ENCODE results near the gene SCAF11.

DNA sequence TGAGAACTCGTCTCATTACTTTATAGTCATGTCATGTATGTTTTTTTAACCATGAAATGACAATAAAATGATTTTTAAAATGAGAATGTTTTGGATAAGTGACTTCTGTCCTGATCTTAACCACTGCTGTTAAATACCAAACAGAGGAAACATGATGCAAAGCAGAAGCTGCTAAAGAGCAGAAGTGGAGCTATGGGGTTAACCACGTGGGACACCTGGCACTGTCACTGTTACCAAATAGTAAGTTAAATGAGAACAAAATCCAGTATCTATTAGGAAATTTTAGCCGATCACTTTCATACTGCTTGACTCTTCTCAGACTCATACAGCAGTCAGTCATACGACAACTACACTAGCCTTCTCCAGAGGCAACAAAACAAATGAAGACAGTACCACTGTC lies 82.4 kb downstream of the SCAF11 start:
- TF ChIP-seq ZNF274 (IDR thresholded peaks at IDR 0.05; ENCODE audit: low read depth, low read length), result no peak
- no peak for TF ChIP-seq SUZ12 (IDR thresholded peaks at IDR 0.05; ENCODE audit: extremely low read depth, insufficient read depth, insufficient read length)
